ENCODE results near the gene TPRG1L.

TPRG1L gene

GRCh38 chr1:3630161-3630611 is 5.4 kb downstream of the TPRG1L start:
- DNase-seq, result no peak

DNA sequence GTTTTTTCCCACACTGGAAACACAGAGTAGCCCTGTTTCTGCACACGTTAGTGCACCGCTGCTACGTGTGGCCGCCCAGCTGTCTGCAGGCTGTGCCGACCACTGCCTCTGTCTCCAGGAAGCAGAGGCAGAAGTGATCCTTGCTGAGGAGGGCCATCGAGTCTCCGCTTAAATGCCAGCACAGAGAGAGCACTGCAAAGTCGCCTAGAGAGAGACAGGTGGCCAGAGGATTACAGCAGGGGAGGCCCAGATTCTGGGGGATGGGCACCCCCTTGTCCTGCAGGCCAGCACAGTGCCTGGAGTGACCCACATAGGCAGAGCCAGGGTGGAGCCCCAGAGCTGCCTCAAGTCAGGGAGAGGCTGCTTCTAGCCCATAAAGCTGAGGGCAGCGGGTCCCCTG is 6.1 kb downstream of the TPRG1L start:
- DNase-seq, result no peak

GRCh38 chr1:3631320-3632260 is 6.8 kb downstream of the TPRG1L start:
- no peak for DNase-seq

DNA sequence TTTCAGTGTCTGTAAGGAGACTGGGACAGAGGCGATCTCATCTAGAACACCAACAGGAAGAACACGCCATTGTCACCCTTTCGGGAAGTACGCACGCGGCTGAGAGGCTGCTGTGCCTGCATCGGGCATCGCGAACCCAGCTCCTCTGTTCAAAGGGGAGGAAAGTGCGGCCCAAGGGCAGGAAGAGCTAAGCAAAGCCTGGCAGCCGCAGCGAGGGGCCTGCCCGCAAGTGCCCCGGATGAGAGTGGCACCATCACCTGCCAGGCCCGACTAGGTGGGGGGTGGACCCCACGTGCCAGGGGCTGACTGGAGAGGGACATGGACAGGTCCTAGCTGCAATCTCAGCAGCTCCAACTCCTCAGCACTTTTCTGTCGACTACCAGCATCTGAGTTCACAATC is 7.5 kb downstream of the TPRG1L start:
- DNase-seq, result no peak

DNA sequence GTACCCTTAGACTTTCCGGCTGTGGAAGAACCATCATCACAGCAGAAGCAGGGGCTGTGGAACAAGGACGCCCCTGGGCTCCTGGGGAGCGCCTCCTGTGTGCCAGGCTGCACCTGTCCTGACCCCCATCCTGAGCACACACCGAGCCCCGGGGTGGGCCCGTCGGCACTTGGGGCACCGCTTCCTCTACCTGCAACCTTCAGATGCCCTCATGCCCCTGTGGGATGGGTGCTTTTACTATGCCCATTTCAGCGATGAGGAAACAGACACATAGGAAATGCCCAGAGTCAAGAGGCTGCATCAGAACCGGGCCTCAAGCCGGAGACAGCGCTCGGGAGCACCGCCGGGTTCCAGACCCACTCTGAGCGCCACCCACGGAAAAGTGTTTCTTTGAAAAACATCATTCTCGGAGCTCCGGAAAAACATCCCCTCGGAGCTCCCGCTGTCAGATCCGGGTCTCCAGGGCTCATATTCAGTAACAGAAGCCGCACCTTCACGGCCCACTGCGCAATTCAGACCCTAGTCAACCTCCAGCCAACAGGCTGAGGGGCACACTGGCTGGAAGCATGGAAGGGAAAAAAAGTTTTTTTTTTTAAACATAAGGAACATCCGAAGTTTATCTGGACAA is 8.0 kb downstream of the TPRG1L start:
- no peak for DNase-seq

GRCh38 chr1:3633344-3634058 is 8.7 kb downstream of the TPRG1L start:
- DNase-seq, result no peak

- DNase-seq, result no peak
Measured at GRCh38 chr1:3634059-3634800, 9.4 kb downstream of the TPRG1L start.

DNA sequence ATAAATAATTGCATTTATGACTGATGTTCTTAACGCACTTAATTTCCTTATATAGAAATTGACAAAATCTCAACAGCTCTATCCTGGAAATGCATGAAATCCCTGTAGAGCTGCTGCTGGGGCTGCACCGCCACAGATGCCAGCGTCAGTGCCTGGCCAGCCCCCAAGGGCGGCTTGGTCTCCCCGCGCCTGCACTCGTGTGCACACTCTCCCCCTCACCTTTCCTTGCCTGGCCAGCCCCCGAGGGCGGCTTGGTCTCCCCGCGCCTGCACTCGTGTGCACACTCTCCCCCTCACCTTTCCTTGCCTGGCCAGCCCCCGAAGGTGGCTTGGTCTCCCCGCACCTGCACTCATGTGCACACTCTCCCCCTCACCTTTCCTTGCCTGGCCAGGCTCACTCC is 11.3 kb downstream of the TPRG1L start:
- no peak for DNase-seq

DNA sequence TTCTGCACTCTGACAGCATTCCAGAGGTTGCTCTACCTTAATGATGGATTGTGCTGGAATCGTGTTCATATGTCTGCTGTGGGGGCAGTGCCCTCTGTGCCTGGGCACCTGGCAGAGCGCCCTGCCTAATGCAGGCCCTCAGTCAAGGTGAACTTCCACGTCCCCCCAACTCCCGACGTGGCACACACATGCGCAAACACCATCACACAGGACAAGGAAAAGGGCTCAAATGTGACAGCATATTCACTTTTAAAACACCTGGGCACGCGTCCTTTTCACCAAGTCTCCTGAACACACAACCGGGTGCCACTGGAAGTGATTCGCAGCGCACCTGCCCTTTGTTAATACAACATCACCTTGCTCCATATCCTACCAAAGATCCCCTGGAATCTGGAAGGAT is 11.7 kb downstream of the TPRG1L start:
- DNase-seq, result no peak

DNA sequence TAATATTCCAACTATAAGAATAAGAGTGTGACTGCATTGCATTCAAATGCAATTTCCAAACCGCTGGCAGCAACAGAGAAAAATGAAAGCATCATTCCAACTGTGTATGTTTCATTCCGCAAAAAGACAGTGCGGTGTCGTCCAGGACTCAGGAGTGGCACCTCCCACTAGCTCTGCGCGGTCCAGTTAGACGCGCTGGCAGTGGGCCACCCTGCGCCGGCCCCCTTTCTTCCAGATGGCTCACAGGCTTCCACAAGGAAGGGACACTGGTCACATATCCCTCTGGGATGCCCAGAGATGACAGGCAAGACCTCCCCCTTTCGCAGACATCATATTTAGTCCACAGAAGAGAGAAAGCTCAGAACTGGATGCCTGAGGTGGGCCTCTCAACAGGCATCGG is 13.2 kb downstream of the TPRG1L start:
- DNase-seq, result no peak

DNA sequence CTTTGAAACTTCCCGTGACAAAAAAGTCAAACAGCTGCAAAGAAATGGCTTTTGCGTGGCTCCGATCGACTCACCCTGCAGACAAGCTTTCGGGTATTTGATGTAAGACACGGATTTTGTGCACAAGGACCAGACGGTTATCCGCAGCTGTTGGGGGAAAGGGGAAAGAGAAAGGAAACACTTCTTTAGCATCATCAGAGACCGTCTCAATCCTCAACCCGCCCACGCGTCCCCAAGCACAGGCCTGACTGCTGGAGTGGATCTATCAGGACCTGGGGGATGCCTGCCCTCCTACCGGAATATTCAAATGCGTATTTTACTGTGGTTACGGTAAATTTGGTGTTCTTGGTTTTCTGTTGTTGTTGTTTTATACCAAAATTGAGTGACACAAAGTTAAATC is 13.9 kb downstream of the TPRG1L start:
- DNase-seq, result no peak

- DNase-seq, result no peak
Measured at GRCh38 chr1:3639397-3639911, 14.6 kb downstream of the TPRG1L start.

DNA sequence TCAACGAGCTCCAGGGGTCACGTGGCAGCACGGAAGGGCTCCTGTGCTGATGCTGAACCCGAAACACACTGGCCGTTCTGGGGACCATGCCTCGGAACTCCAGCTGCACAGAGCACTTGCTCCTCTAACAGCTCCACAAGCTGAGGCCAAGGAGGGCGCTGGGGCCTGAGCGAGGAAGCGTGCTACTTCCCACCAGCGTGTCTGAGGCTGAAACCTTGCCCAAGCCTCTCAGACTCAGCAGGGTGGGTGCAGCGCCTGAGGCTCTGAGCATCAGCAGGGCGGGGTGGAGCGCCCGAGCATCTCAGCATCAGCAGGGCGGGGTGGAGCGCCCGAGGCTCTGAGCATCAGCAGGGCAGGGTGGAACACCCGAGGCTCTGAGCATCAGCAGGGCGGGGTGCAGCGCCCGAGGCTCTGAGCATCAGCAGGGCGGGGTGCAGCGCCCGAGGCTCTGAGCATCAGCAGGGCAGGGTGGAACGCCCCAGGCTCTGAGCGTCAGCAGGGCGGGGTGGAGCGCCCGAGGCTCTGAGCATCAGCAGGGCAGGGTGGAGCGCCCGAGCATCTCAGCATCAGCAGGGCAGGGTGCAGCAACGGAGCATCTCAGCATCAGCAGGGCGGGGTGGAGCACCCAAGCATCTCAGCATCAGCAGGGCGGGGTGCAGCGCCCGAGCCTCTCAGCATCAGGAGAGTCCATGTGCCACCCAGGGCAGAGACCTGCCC is 15.5 kb downstream of the TPRG1L start:
- no peak for DNase-seq

GRCh38 chr1:3641046-3641760 is 16.4 kb downstream of the TPRG1L start:
- DNase-seq, result no peak

DNA sequence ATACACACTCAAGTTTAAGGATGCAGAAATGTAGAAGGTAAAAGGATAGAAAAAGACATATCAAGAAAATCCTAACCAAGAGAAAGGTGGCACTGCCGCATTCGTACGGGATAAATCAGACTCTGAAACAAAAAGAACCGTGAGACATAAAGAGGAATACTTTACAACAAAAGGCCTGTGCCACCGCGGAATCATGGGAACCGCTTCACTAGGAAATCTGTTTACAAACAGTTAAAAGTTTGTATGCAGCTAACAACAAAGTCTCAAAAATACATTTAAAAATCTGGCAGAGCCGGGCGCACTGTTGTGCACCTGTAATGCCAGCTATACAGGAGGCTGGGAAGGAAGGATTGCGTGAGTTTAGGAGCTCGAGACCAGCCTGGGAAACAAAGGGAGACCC is 17.0 kb downstream of the TPRG1L start:
- DNase-seq, result no peak

- DNase-seq, result no peak
Measured at GRCh38 chr1:3642919-3643675, 18.3 kb downstream of the TPRG1L start.

DNA sequence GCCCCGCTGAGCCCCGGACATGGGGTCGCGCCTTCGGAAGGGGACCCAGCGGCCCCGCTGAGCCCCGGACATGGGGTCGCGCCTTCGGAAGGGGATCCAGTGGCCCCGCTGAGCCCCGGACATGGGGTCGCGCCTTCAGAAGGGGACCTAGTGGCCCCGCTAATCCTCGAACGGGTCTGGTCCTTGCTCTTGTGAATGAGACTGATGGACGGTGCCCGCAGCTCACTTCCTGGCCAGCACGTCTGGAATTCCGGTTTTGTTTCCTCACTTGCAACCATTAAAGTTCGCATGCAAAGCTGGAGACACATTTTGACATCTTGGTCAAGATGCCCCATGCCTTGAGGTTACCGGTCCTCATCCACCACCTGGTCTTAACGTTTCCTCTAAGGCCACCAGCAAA is 19.5 kb downstream of the TPRG1L start:
- no peak for DNase-seq

GRCh38 chr1:3645247-3645646 is 20.4 kb downstream of the TPRG1L start:
- DNase-seq, result no peak

DNA sequence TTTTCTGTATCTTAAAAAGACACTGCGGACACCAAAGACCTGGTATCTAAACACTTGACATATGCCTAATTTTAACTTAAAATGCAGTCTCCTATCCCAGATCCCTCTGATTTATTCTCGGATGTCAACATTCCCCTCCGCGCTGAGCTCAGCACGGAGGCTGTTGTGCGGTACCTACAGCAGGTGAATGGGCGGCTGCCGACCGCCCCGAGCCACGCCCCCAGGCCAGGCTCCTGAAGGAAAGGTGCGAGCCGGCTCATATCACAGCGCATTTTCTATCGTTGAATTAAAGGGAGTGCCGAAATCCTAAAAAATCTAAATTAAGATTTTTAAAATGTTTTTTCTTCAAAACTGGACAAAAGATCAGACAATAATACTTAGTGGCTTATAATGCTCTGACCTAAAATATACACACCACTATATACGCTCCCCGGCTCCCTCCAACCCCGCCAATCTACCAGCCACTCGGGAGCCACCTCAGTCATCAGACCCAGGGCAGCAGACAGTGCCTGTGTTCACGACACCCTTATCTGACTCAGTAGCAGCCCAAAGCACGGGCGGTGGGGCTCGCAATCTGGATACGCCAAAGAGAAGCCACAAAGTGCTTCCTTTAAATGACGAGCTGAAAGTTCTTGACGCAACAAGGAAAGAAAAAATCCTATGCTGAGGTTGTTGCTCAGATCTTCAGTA is 21.0 kb downstream of the TPRG1L start:
- DNase-seq, result no peak

DNA sequence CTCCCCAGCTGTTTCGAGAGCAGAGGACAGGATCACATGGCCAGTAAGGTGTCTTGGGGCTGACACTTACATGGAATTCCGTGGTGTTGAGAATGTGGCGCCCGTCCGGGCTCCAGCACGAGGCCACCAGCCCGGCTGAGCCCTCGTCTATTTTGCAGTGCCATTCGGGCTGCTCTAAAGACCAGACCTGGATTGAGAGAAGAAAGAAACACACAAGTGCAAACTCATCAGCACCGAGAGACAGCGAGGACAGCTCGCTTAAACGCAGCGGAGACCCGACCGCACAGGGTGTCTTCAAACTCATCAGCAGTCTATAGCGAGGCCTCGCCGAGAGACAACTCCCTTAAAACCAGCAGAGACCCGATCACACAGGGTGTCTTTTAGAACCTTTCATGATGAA is 21.8 kb downstream of the TPRG1L start:
- DNase-seq, result no peak

All from SIG-M5 (cell line).